A673 (cell line): ENCODE measurements around the gene TMOD2. TPM values are rescaled to one million over a fixed set of nuclear protein-coding genes. Genes with fewer than 3 reads are reported as not detected.

ENCODE experiments used
- BruUV-seq: library from RNA; stranded (reverse); fragments of 400-500 nt; replicated peaks from 2 replicates; lab custom pipeline; 2021; lab: Mats Ljungman, UMichigan
- CTCF ChIA-PET: fragments of 300-600 bp; sonication (Branson Sonifier 250); formaldehyde crosslinking; loops from one replicate; lab custom pipeline; 2022; ENCODE audit warnings: antibody characterized with exemption; lab: Charles Lee
- POLR2A ChIA-PET: fragments of 300-600 bp; sonication (Branson Sonifier 250); formaldehyde crosslinking; loops from one replicate; lab custom pipeline; 2022; ENCODE audit warnings: antibody characterized with exemption; ENCODE audit not compliant: low non-redundant PET; lab: Charles Lee
- DNase-seq: peaks from one replicate; pipeline ENCODE4 v3.0.0-alpha.2; 2015; ENCODE audit warnings: low spot score
- H3K27ac ChIP-seq: fragments of 200-600 bp; sonication (generic); 2 replicates; pipeline ENCODE4 v1.5.1; 2016; ENCODE audit warnings: mixed run types, low read depth, mild to moderate bottlenecking, mixed read lengths, antibody characterized with exemption, low read length; ENCODE audit not compliant: poor library complexity, severe bottlenecking
- H3K27me3 ChIP-seq: fragments of 200-600 bp; sonication (generic); replicated peaks from 2 replicates; pipeline ENCODE4 v1.6.1; 2017; ENCODE audit warnings: mixed run types, low read depth, mild to moderate bottlenecking, mixed read lengths, antibody characterized with exemption, low read length; ENCODE audit not compliant: insufficient read depth, poor library complexity
- H3K36me3 ChIP-seq: fragments of 200-600 bp; sonication (generic); 2 replicates; pipeline ENCODE4 v1.6.1; 2016; ENCODE audit warnings: mixed run types, mild to moderate bottlenecking, mixed read lengths, antibody characterized with exemption, low read length; ENCODE audit not compliant: insufficient read depth, poor library complexity, severe bottlenecking
- H3K4me1 ChIP-seq: fragments of 200-600 bp; sonication (generic); 2 replicates; pipeline ENCODE4 v1.6.1; 2017; ENCODE audit warnings: mixed run types, mild to moderate bottlenecking, mixed read lengths, antibody characterized with exemption, low read length; ENCODE audit not compliant: insufficient read depth, poor library complexity, severe bottlenecking
- H3K4me3 ChIP-seq: fragments of 200-600 bp; sonication (generic); 2 replicates; pipeline ENCODE4 v1.5.1; 2016; ENCODE audit warnings: low read depth, mixed run types, mild to moderate bottlenecking, mixed read lengths, low read length; ENCODE audit not compliant: poor library complexity, severe bottlenecking
- H3K9me3 ChIP-seq: fragments of 200-600 bp; sonication (generic); 2 replicates; pipeline ENCODE4 v1.6.1; 2016; ENCODE audit warnings: mixed run types, low read depth, mild to moderate bottlenecking, mixed read lengths, antibody characterized with exemption, low read length; ENCODE audit not compliant: poor library complexity, severe bottlenecking
- EZH2 ChIP-seq: fragments of 200-600 bp; sonication (generic); IDR thresholded peaks from 2 replicates; pipeline ENCODE4 v1.6.1; 2017; ENCODE audit warnings: borderline replicate concordance, low read depth, mild to moderate bottlenecking, mixed read lengths, antibody characterized with exemption, low read length; ENCODE audit not compliant: poor library complexity, severe bottlenecking
- intact Hi-C: fragments of 100-400 bp; cut with micrococcal nuclease; formaldehyde crosslinking; loops from one replicate; pipeline ENCODE4 v1.10.0; 2022; ENCODE audit not compliant: unreplicated experiment
- total RNA-seq: library from RNA; stranded (reverse); gene quantifications from 2 replicates; pipeline ENCODE4 v1.2.3, GENCODE V29; 2021
- TF ChIP-seq, protein P1 (sequence below): fragments of 300-800, 200-600 bp; sonication (generic); conservative IDR thresholded peaks from 2 replicates; pipeline ENCODE4 v1.5.1; 2017; ENCODE audit warnings: low read depth, mild to moderate bottlenecking, antibody characterized with exemption, low read length, moderate library complexity, mixed read lengths

Gene TMOD2
- total RNA-seq, 1 experiment from 2014 or later, result 0.67 TPM

DNA sequence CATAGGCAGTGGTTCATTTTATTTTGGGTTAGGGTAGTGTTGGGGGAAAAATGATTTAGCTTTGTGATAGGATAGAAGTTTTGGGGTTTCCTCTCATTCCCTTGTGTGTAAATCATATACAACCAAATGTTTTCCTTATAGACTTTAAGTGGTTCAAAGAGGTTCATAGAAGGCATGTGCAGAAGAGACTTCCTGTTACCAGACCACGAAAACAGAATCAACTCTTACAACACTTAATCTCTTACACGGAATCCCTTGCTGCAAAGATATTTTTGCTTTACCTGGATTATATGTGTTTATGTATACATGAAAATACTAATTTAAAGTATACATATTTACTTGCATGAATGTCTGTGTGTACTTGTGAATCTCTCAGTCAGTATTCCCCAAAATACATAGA is 2.9 kb downstream of the TMOD2 start:
- Histone ChIP-seq H3K36me3 (no peaks in the 10 kb centered on the region), H3K4me3 (no peak overlapping the region), H3K4me1 (no peaks in the 10 kb centered on the region), H3K27ac (no peak overlapping the region), H3K27me3 (peaks cover 64% of the 10 kb centered on the region), H3K9me3 (no peaks in the 10 kb centered on the region)
- CTCF ChIA-PET, result no interaction called here
- TF ChIP-seq EZH2, result no peak
- TF ChIP-seq, protein P1, sequence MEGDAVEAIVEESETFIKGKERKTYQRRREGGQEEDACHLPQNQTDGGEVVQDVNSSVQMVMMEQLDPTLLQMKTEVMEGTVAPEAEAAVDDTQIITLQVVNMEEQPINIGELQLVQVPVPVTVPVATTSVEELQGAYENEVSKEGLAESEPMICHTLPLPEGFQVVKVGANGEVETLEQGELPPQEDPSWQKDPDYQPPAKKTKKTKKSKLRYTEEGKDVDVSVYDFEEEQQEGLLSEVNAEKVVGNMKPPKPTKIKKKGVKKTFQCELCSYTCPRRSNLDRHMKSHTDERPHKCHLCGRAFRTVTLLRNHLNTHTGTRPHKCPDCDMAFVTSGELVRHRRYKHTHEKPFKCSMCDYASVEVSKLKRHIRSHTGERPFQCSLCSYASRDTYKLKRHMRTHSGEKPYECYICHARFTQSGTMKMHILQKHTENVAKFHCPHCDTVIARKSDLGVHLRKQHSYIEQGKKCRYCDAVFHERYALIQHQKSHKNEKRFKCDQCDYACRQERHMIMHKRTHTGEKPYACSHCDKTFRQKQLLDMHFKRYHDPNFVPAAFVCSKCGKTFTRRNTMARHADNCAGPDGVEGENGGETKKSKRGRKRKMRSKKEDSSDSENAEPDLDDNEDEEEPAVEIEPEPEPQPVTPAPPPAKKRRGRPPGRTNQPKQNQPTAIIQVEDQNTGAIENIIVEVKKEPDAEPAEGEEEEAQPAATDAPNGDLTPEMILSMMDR, result no peak
- DNase-seq, result no peak
- no TSS peak for BruUV-seq
- POLR2A ChIA-PET, result no interaction called here
- intact Hi-C loops, result no loop called here

DNA sequence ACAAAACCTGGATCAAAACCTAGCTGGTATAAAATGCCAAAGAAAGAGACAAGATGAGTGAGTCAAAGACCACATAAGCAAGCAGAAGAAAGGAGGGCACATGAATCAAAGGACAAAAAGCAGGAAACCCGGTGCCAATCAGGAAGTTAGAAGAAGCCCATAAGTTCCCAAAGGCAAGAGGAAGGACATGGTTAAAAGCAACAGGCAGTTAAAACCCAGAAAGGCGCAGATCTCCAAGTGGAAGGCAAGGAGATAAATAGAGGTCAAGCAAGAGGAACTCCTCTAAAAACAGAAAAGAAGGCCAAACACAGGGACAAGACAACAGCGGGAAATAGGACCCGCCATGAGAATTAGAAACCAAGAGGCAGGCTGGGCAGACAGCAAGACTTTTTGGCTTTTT is 4.4 kb downstream of the TMOD2 start:
- intact Hi-C loops, result no loop called here
- H3K9me3 ChIP-seq, result no peaks in the 10 kb centered on the region
- BruUV-seq, result no TSS peak
- H3K27ac ChIP-seq, result no peak overlapping the region
- H3K36me3 ChIP-seq, result no peaks in the 10 kb centered on the region
- H3K4me3 ChIP-seq, result no peak overlapping the region
- TF ChIP-seq EZH2, result no peak
- TF ChIP-seq, protein P1, result no peak
- peaks cover 49% of the 10 kb centered on the region for H3K27me3 ChIP-seq
- ChIA-PET CTCF (no interaction called here), POLR2A (no interaction called here)
- DNase-seq, result no peak
- no peaks in the 10 kb centered on the region for H3K4me1 ChIP-seq

DNA sequence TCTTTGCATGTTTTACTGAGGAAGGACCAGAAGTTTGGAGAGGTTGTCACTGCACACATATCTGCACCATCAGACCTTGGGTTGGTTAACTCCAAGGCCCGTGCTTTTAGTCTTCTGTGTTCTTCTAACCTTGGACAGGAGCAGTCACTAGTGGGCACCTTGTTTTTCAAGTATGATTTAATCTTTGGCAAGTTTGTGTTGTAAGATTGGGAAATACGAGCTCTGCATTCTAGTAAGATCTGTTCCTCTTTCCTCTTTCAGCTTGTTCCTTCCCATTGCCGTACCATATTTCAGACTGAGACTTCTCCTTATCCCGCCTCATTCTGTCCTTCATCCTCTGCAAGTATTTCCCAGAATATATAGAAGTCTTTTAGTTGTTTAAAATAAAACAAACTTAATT is 5.1 kb downstream of the TMOD2 start:
- TF ChIP-seq, protein P1, result no peak
- TF ChIP-seq EZH2, result no peak
- no peaks in the 10 kb centered on the region for H3K9me3 ChIP-seq
- CTCF ChIA-PET, result interaction anchor here (0.6 kb wide), 1 partner anchor 107 kb away, joined by 3 read pairs; no protein-coding TSS in a partner anchor
- no peak for DNase-seq
- intact Hi-C loops, result no loop called here
- BruUV-seq, result no TSS peak
- H3K36me3 ChIP-seq, result no peaks in the 10 kb centered on the region
- H3K4me3 ChIP-seq, result no peak overlapping the region
- no peak overlapping the region for H3K27ac ChIP-seq
- peaks cover 44% of the 10 kb centered on the region for H3K27me3 ChIP-seq
- no peaks in the 10 kb centered on the region for H3K4me1 ChIP-seq
- POLR2A ChIA-PET, result no interaction called here
